PC-3 (cell line): ENCODE results near the gene IRAK1BP1.
"Not testable (repeated sequence)": the region's sequence is repeated elsewhere in the genome, so short reads cannot be mapped to it uniquely, and the experiment has no call there.

Experiments
- CTCF ChIP-seq: fragments of 300-600 bp; sonication (generic); conservative IDR thresholded peaks from 2 replicates; pipeline ENCODE4 v1.5.1; 2017; ENCODE audit warnings: antibody characterized with exemption, low read depth, mild to moderate bottlenecking, low read length
- EZH2 ChIP-seq: fragments of 300-600 bp; sonication (generic); IDR thresholded peaks from one replicate; pipeline ENCODE4 v1.6.1; 2017; ENCODE audit warnings: antibody characterized with exemption, mild to moderate bottlenecking, low read length; ENCODE audit not compliant: unreplicated experiment
- EZH2phosphoT487 ChIP-seq: fragments of 300-600 bp; sonication (generic); IDR thresholded peaks from 2 replicates; pipeline ENCODE4 v1.6.1; 2018; ENCODE audit warnings: mild to moderate bottlenecking, antibody characterized with exemption, low read length, borderline replicate concordance

- TF ChIP-seq CTCF, EZH2phosphoT487, EZH2: not testable (repeated sequence)
Observed at GRCh38 chr6:78889901-78890300, 22.6 kb downstream of the IRAK1BP1 start.
